Body of pancreas (tissue), 4 donors: Measurements from ENCODE around the gene KLHDC7A. TPM values are rescaled to one million over a fixed set of nuclear protein-coding genes. Genes with fewer than 3 reads are reported as not detected.

Experiments used
- ATAC-seq: fragments of 150-250 bp; one replicate; pipeline ENCODE4 v1.9.1; 2016
- DNase-seq, 4 donors: peaks; one replicate each; pipeline ENCODE4 v3.0.0-alpha.2; 2019
- H3K27ac ChIP-seq, 4 donors: fragments of 200-600 bp; sonication (generic); 1 replicate in 3 of 4; 2 replicates in 1 of 4; pipeline versions ENCODE4 v1.5.1 to v1.6.1; 2016 to 2019; ENCODE audit warnings: mild to moderate bottlenecking in 1 of 4, mixed read lengths in 1 of 4, moderate library complexity in 1 of 4
- H3K27me3 ChIP-seq, 2 donors: fragments of 200-600 bp; sonication (generic); one replicate each; pipeline ENCODE4 v1.6.0; 2016; ENCODE audit warnings: mild to moderate bottlenecking in 1 of 2
- H3K36me3 ChIP-seq, 2 donors: fragments of 200-600 bp; sonication (generic); replicated peaks in 1 of 2; 2 replicates each; pipeline ENCODE4 v1.5.1; 2016; ENCODE audit warnings: low read depth in 2 of 2; ENCODE audit not compliant: insufficient read depth in 1 of 2
- H3K4me1 ChIP-seq: fragments of 200-600 bp; sonication (generic); one replicate; pipeline ENCODE4 v1.6.0; 2016
- H3K4me3 ChIP-seq, 2 donors: fragments of 200-600 bp; sonication (generic); 1 replicate in 1 of 2; 2 replicates in 1 of 2; pipeline ENCODE4 v1.5.1; 2016 to 2019
- H3K9me3 ChIP-seq, 3 donors: fragments of 200-600 bp; sonication (generic); 1 replicate in 2 of 3; 2 replicates in 1 of 3; pipeline ENCODE4 v1.5.1; 2016
- POLR2A ChIP-seq, 3 donors: fragments of 450-650 bp; IDR thresholded peaks; one replicate each; pipeline ENCODE4 v1.6.1; 2016; ENCODE audit warnings: antibody characterized with exemption in 3 of 3, mild to moderate bottlenecking in 2 of 3
- WGBS, 2 donors: methylation state at CpG; one replicate each; pipeline ENCODE4 v1.1.5; 2017; 5-methylcytosine and 5-hydroxymethylcytosine counted together
- intact Hi-C: fragments of 100-400 bp; cut with DNase I; formaldehyde crosslinking; loops from one replicate; pipeline ENCODE4 v1.15.1; 2023
- total RNA-seq, 2 donors: library from RNA; depleted of rRNA; stranded (reverse); fragments of >200 nt; gene quantifications; one replicate each; pipeline ENCODE4 v1.1.0, GENCODE V29; 2016
- TF ChIP-seq, protein P1 (sequence below), 7 experiments: fragments of 450-650 bp in 4 of 7; fragments of 200-600 bp in 3 of 7; sonication (generic) in 3 of 7; IDR thresholded peaks; one replicate each; pipeline ENCODE4 v1.5.1; 2016 to 2019; ENCODE audit warnings: antibody characterized with exemption in 7 of 7

KLHDC7A gene
- total RNA-seq, 2 donors from 2014 or later: 3.6 to 5.6 TPM

DNA sequence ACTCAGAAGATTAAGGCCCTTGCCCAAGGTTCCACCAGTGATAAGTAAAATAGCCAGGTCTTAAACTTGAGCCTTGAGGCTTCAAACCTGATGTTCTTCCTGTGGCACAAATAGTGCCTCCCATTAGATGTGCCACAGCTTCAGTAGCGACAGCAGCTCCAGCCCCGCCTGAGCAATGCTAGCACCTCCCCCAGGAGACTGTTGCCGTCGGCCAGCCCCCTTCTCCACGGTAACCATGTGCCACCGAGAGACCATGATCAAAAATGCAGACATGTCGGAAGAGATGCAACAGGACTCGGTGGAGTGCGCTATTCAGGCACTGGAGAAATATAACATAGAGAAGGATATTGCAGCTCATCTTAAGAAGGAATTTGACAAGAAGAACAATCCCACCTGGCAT, 32.2 kb downstream of the KLHDC7A start:
- ATAC-seq: no peak
- no peaks in the 10 kb centered on the region for H3K9me3 ChIP-seq
- H3K27ac ChIP-seq: no peak overlapping the region
- H3K4me3 ChIP-seq: no peak overlapping the region
- 70 to 76% methylated on average over 5 to 9 of the region's 9 CpGs for WGBS, 2 donors
- TF ChIP-seq POLR2A (IDR thresholded peaks at IDR 0.05): no peak
- TF ChIP-seq, protein P1, sequence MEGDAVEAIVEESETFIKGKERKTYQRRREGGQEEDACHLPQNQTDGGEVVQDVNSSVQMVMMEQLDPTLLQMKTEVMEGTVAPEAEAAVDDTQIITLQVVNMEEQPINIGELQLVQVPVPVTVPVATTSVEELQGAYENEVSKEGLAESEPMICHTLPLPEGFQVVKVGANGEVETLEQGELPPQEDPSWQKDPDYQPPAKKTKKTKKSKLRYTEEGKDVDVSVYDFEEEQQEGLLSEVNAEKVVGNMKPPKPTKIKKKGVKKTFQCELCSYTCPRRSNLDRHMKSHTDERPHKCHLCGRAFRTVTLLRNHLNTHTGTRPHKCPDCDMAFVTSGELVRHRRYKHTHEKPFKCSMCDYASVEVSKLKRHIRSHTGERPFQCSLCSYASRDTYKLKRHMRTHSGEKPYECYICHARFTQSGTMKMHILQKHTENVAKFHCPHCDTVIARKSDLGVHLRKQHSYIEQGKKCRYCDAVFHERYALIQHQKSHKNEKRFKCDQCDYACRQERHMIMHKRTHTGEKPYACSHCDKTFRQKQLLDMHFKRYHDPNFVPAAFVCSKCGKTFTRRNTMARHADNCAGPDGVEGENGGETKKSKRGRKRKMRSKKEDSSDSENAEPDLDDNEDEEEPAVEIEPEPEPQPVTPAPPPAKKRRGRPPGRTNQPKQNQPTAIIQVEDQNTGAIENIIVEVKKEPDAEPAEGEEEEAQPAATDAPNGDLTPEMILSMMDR (IDR thresholded peaks at IDR 0.05): no peak
- no peak for DNase-seq
- H3K4me1 ChIP-seq: peaks cover 19% of the 10 kb centered on the region
- intact Hi-C loops: no loop called here
- H3K27me3 ChIP-seq: no peaks in the 10 kb centered on the region
- no peaks in the 10 kb centered on the region for H3K36me3 ChIP-seq

DNA sequence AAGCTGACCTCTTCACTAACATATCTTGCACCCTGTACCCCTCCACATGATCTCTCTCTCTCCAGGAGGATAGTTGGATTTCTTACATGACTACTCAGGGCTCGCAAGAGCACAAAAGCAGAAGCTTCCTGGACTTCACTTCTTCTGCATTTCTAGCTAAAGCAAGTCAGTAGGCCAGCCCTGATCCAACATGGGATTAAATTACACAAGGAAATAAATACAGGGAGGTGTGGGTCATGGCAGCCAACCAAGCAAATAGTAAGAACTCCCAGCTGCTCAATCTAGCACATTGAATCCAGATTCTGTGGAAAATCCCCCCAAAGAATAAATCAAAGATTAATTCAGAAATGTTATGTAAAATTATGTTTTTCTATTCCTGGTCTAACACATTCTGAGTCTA, 33.3 kb downstream of the KLHDC7A start:
- intact Hi-C loops: no loop called here
- WGBS, 2 donors: 38 to 58% methylated on average over 1 of the region's 1 CpG
- Histone ChIP-seq H3K4me1 (peaks cover 19% of the 10 kb centered on the region), H3K4me3 (no peak overlapping the region), H3K36me3 (no peaks in the 10 kb centered on the region), H3K27me3 (no peaks in the 10 kb centered on the region), H3K9me3 (no peaks in the 10 kb centered on the region), H3K27ac (peak overlapping the region; percentile 47 to 66 (median 61))
- peak; percentile 70 for ATAC-seq
- TF ChIP-seq, protein P1 (IDR thresholded peaks at IDR 0.05): no peak
- TF ChIP-seq POLR2A (IDR thresholded peaks at IDR 0.05): no peak
- peak; percentile 41 to 79 (median 70) for DNase-seq

DNA sequence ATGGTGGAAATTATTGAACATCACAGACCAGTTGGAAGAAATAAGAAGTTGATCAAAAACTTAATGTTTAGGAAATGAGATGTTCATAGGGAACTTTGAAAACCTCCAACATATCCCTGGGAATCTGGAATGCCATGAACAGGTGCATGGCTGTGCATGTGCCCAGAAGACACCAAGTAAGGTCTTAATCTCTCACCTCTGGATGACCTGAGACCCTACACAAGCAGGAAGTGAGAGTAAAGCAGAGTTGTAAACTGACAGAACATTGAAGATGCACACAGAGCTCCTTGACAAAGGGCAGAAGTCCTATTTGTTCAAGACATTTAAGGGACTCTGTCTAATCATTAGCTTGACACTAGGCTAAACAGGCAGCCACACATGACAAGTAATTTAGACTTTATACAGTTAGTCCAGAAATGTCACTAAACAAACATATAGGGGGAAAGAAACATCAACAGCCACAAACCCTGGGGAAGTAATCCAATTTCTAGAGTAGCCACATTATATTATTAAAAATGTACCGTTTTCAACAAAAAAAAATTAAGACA, 34.5 kb downstream of the KLHDC7A start:
- no peaks in the 10 kb centered on the region for H3K9me3 ChIP-seq
- H3K27ac ChIP-seq: peak overlapping the region in 2 of 4 donors; percentile 63 to 66
- ATAC-seq (no peak), DNase-seq (peak in 3 of 4 donors; percentile 51 to 73 (median 67))
- H3K4me3 ChIP-seq: no peak overlapping the region
- peaks cover 19% of the 10 kb centered on the region for H3K4me1 ChIP-seq
- no peaks in the 10 kb centered on the region for H3K36me3 ChIP-seq
- 70 to 77% methylated on average over 1 of the region's 1 CpG for WGBS, 2 donors
- intact Hi-C loops: no loop called here
- no peaks in the 10 kb centered on the region for H3K27me3 ChIP-seq
- TF ChIP-seq POLR2A (IDR thresholded peaks at IDR 0.05): no peak
- TF ChIP-seq, protein P1 (IDR thresholded peaks at IDR 0.05): no peak

DNA sequence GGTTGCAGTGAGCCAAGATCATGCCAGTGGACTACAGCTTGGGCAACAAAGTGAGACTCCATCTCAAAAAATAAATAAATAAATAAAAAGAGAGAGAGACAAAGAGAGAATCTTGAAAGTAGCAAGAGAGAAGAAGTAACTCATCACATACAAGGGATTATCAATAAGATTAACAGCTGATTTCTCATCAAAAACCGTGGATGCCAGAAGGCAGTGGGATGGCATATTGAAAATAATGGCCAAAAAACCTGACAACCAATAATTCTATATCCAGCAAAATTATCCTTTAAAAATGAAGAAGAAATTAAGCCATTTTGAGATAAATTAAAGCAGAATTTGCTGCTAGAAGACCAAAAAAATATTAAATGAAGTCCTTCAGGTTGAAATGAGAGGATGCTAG, 35.7 kb downstream of the KLHDC7A start:
- DNase-seq (no peak), ATAC-seq (no peak)
- Histone ChIP-seq H3K27me3 (no peaks in the 10 kb centered on the region), H3K9me3 (no peaks in the 10 kb centered on the region), H3K4me1 (peaks cover 19% of the 10 kb centered on the region), H3K27ac (no peak overlapping the region), H3K4me3 (no peak overlapping the region), H3K36me3 (no peaks in the 10 kb centered on the region)
- intact Hi-C loops: no loop called here
- WGBS, 2 donors: 69 to 77% methylated on average over 1 of the region's 1 CpG
- TF ChIP-seq, protein P1 (IDR thresholded peaks at IDR 0.05): no peak
- TF ChIP-seq POLR2A (IDR thresholded peaks at IDR 0.05): no peak
